Stimulated activated naive B cell treated with anti-CD40 and anti-IgM and Interleukin-4, amounts not matched to agents 10 μg/mL and 1 μg/mL and 100 μg/mL, for 72 hours (primary cell): ENCODE measurements around the gene SRSF8.

Source experiments
- ATAC-seq, 2 donors: fragments of 150-1000 bp; cut with Tn5 transposase; replicated peaks; 2 replicates each; pipeline ENCODE4 v1.10.0; 2021; ENCODE audit warnings: moderate library complexity in 1 of 2
- DNase-seq: peaks from one replicate; pipeline ENCODE4 v3.0.0; 2021
- H3K27ac Mint-ChIP-seq: one replicate; pipeline ENCODE4 v1.8.0; 2022; ENCODE audit warnings: mild to moderate bottlenecking, mixed read lengths
- H3K27me3 Mint-ChIP-seq, 2 donors: one replicate each; pipeline ENCODE4 v1.8.0; 2022; ENCODE audit warnings: mixed read lengths in 2 of 2
- H3K36me3 Mint-ChIP-seq, 2 donors: one replicate each; pipeline ENCODE4 v1.8.0; 2022; ENCODE audit warnings: mixed read lengths in 2 of 2, mild to moderate bottlenecking in 1 of 2
- H3K4me1 Mint-ChIP-seq, 2 donors: one replicate each; pipeline ENCODE4 v1.8.0; 2022; ENCODE audit warnings: mixed read lengths in 2 of 2, mild to moderate bottlenecking in 1 of 2
- H3K4me3 Mint-ChIP-seq, 2 donors: one replicate each; pipeline ENCODE4 v1.8.0; 2022; ENCODE audit warnings: mild to moderate bottlenecking in 2 of 2, mixed read lengths in 2 of 2, moderate library complexity in 1 of 2
- H3K9me3 Mint-ChIP-seq, 2 donors: one replicate each; pipeline ENCODE4 v1.8.0; 2022; ENCODE audit warnings: mixed read lengths in 2 of 2, mild to moderate bottlenecking in 1 of 2

SRSF8 gene

DNA sequence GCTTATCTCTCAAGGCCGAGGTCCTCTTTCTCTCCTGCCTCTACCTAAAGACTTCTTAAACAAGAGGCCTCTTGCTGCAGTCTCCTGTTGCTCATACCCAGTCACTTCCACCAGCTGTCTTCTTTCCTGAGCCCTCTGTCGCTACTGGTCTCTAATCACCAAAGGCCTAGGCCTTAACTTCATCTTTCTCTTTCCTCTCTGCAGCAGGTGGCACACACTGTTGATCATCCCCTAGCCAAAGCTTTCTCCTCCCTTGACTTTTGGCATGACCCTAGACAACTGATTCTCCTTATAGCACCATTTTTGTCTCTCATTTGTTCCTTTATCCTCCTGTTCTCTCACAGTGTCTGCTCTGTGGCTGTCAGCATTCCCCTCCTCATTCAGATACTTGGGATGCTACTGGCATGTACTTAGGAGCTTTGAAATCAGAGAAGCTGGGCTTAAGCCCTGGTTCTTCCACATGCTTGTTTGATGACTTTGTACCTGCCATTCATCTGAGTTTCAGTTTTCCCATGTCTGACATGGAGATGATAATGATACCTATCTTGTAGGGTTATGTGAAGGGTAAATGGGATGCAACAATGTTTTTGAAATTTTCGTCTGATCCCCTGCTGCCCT is 45.3 kb downstream of the SRSF8 start:
- peaks cover 39 to 51% of the 10 kb centered on the region in 2 donors for H3K4me1 Mint-ChIP-seq
- DNase-seq: no peak
- H3K9me3 Mint-ChIP-seq: peaks cover 0 to 1% of the 10 kb centered on the region in 2 donors
- ATAC-seq: no peak
- H3K36me3 Mint-ChIP-seq: peaks cover 18 to 27% of the 10 kb centered on the region in 2 donors
- H3K4me3 Mint-ChIP-seq: no peak overlapping the region
- no peak overlapping the region for H3K27ac Mint-ChIP-seq
- H3K27me3 Mint-ChIP-seq: no peaks in the 10 kb centered on the region

DNA sequence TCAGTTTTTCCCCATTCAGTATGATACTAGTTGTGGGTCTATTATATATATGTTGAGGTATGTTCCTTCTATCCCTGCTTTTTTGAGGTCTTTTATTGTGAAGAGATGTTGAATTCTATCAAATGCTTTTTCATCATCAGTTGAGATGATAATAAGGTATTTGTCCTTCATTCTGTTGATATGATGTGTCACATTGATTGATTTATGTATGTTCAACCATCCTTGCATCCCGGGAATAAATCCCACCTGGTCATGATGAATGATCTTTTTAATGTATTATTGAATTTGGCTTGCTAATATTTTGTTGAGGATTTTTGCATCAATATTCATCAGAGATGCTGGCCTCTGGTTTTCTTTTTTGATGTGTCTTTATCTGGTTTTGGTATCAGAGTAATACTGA is 48.9 kb downstream of the SRSF8 start:
- Mint-ChIP-seq H3K4me1 (peaks cover 22 to 34% of the 10 kb centered on the region in 2 donors), H3K27me3 (no peaks in the 10 kb centered on the region), H3K36me3 (peaks cover 15 to 22% of the 10 kb centered on the region in 2 donors), H3K9me3 (peaks cover 5 to 6% of the 10 kb centered on the region in 2 donors), H3K4me3 (no peak overlapping the region), H3K27ac (no peak overlapping the region)
- no peak for DNase-seq
- no peak for ATAC-seq

DNA sequence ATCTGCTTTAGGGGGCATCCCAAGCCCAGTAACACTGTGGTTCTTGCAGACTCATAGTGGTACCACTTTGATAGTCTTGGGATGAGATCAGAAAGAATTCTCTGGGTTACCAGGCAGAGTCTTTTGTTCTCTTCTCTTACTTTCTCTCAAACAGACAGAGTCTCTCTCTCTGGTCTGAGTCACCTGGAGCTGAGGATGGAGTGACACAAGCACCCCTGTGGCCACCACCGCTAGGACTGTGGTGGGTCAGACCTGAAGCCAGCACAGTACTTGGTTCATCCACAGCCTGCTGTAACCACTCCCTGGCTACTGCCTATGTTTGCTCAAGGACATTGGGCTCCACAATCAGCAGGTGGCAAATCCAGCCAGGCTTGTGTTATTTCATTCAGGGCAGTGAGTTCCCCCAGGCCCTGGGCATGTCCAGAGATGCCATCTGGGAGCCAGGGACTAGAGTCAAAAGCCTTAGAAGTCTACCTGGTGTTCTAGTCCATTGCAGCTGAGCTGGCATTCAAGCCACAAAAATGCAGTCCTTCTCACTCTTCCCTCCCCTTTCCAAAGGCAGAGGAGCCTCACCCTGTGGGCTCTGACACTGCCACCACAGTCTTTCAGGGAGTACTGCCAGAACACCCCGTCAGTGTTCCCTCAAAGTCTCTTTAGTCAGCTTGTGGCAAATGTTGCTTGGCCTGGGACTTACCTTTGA is 52.8 kb downstream of the SRSF8 start:
- DNase-seq (no peak), ATAC-seq (no peak)
- Mint-ChIP-seq H3K4me3 (no peak overlapping the region), H3K4me1 (peaks cover 15 to 32% of the 10 kb centered on the region in 2 donors), H3K27me3 (no peaks in the 10 kb centered on the region), H3K36me3 (peaks cover 7 to 8% of the 10 kb centered on the region in 2 donors), H3K9me3 (peaks cover 4 to 5% of the 10 kb centered on the region in 2 donors), H3K27ac (no peak overlapping the region)
